Right lobe of liver (tissue), 6 donors: Measurements from ENCODE around the gene VAV2. TPM values are rescaled to one million over a fixed set of nuclear protein-coding genes. Genes with fewer than 3 reads are reported as not detected.

ENCODE experiments used
- ATAC-seq, 4 donors: fragments of 200-7000 bp; cut with Tn5 transposase; one replicate each; pipeline ENCODE4 v1.9.1; 2020; ENCODE audit warnings: mild to moderate bottlenecking in 4 of 4, moderate library complexity in 4 of 4
- DNase-seq, 3 donors: peaks; one replicate each; pipeline ENCODE4 v3.0.0-alpha.2; 2020
- H3K27ac ChIP-seq, 3 donors: fragments of 200-600 bp; one replicate each; pipeline ENCODE4 v1.8.0; 2022
- H3K27me3 ChIP-seq, 2 donors: fragments of 200-600 bp; one replicate each; pipeline ENCODE4 v1.8.0; 2022
- H3K36me3 ChIP-seq, 4 donors: fragments of 200-600 bp; sonication (generic) in 1 of 4; one replicate each; pipeline versions ENCODE4 v1.5.1 to v1.8.0; 2017 to 2022; ENCODE audit warnings: control low read depth in 1 of 4
- H3K4me1 ChIP-seq, 4 donors: fragments of 200-600 bp; sonication (generic) in 1 of 4; one replicate each; pipeline versions ENCODE4 v1.5.1 to v1.8.0; 2017 to 2022; ENCODE audit warnings: control low read depth in 1 of 4
- H3K4me3 ChIP-seq, 3 donors: fragments of 200-600 bp; one replicate each; pipeline ENCODE4 v1.8.0; 2022
- H3K9me3 ChIP-seq, 4 donors: fragments of 200-600 bp; sonication (generic) in 1 of 4; one replicate each; pipeline versions ENCODE4 v1.5.1 to v1.8.0; 2017 to 2022; ENCODE audit warnings: control low read depth in 1 of 4
- CTCF ChIP-seq, 4 donors: fragments of 200-600 bp in 3 of 4; fragments of 450-650 bp in 1 of 4; IDR thresholded peaks; one replicate each; pipeline versions ENCODE4 v1.5.1 to v1.8.0; 2016 to 2022; ENCODE audit warnings: antibody characterized with exemption in 4 of 4, mild to moderate bottlenecking in 2 of 4
- POLR2A ChIP-seq: fragments of 450-650 bp; IDR thresholded peaks from one replicate; pipeline ENCODE4 v1.6.1; 2017; ENCODE audit warnings: antibody characterized with exemption, mild to moderate bottlenecking
- WGBS: methylation state at CpG from one replicate; pipeline ENCODE4 v1.1.6; 2018; ENCODE audit warnings: low coverage, low lambda C conversion rate; ENCODE audit not compliant: insufficient coverage; ENCODE audit errors: missing lambda C conversion rate; 5-methylcytosine and 5-hydroxymethylcytosine counted together
- intact Hi-C, 2 donors: fragments of 100-400 bp; cut with DNase I; formaldehyde crosslinking; loops; one replicate each; pipeline versions ENCODE4 v1.11.2 to v1.14.1; 2022
- total RNA-seq, 6 experiments: library from RNA; depleted of rRNA in 2 of 6; stranded (reverse); fragments of >200 nt in 2 of 6; fragmentation: NEBNext Ultra II Directional in 3 of 6; extraction: Animal tissue kit (Norgen Biotek cat#: 25700) in 3 of 6; gene quantifications; one replicate each; pipeline versions ENCODE4 v1.1.0 to v1.2.4, GENCODE V29; 2016 to 2023
- donor health status: DM: no; HTN: yes; CAD: no.
- donor health status: DM: no; HTN: no; CAD: no.
- donor health status: DM: no; HTN: no; CAD: no.
- donor health status: DM: no; HTN: yes; CAD: no.
- donor health status: DM: no; HTN: yes; CAD: no.

VAV2 gene
- total RNA-seq, 6 experiments from 2014 or later: 30.1 to 44.3 (median 34.9) TPM

- Histone ChIP-seq H3K27me3 (no peaks in the 10 kb centered on the region), H3K27ac (no peak overlapping the region), H3K4me3 (no peak overlapping the region), H3K36me3 (no peaks in the 10 kb centered on the region), H3K4me1 (peaks cover 0 to 7% (median 0%) of the 10 kb centered on the region in 4 donors), H3K9me3 (no peaks in the 10 kb centered on the region)
- WGBS: 66% methylated on average over 8 of the region's 16 CpGs
- TF ChIP-seq CTCF (IDR thresholded peaks at IDR 0.05): no peak
- TF ChIP-seq POLR2A: no peak
- intact Hi-C loops: no loop called here
- DNase-seq (peak in 2 of 3 donors; percentile 38 to 50), ATAC-seq (peak; percentile 4 to 55 (median 42))
These were observed 44.0 kb downstream of the VAV2 start for GRCh38 chr9:133948131-133948530.

GRCh38 chr9:133946840-133947486 is 45.2 kb downstream of the VAV2 start:
- no peak overlapping the region for H3K27ac ChIP-seq
- intact Hi-C loops: no loop called here
- H3K4me1 ChIP-seq: peaks cover 0 to 7% (median 0%) of the 10 kb centered on the region in 4 donors
- no peaks in the 10 kb centered on the region for H3K36me3 ChIP-seq
- TF ChIP-seq CTCF (IDR thresholded peaks at IDR 0.05) (no peak), POLR2A (no peak)
- no peak overlapping the region for H3K4me3 ChIP-seq
- WGBS: 89% methylated on average over 10 of the region's 18 CpGs
- ATAC-seq (no peak), DNase-seq (peak in 1 of 3 donors; percentile 33)
- H3K9me3 ChIP-seq: no peaks in the 10 kb centered on the region
- H3K27me3 ChIP-seq: no peaks in the 10 kb centered on the region

DNA sequence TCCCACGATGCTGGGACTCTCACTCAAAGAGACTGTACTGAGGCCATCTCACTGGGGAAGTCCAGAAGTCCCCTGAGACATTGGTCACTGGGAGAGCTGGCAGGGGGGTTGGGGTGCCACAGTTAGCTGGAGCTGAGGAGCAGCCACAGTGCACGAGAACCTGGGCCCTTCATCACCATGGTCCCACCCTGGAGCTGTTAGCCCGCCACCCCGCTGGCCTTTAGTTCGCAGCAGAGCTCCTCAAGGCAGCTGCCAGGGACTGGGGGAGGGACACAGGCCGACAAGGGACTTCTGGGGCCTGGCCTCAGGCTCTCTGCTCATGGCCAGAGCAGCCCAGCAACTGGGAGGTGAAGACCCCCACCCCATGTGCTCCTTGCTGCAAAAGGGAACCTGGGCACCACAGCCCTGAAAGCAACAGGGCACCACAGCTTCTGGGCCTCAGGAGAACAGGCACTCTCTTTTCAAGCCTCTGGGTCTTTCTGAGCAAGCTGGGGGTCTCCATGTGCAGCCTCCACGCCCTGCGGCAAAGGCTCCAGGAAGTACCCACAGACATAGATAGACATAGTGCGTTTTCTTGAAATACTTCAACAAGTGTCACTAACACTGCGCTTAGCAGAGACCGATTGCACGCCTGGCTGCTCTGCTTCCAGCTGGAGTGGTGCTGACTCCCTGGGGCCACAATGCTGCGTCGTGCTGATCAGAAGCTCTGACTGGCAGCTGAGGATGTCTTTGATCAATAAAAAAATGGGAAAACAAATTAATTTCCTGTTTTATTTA is 46.0 kb downstream of the VAV2 start:
- ATAC-seq: no peak
- no peaks in the 10 kb centered on the region for H3K9me3 ChIP-seq
- TF ChIP-seq CTCF (IDR thresholded peaks at IDR 0.05) (no peak), POLR2A (no peak)
- H3K27ac ChIP-seq: no peak overlapping the region
- H3K4me1 ChIP-seq: peaks cover 0 to 2% (median 0%) of the 10 kb centered on the region in 4 donors
- no peaks in the 10 kb centered on the region for H3K36me3 ChIP-seq
- H3K4me3 ChIP-seq: no peak overlapping the region
- 83% methylated on average over 9 of the region's 14 CpGs for WGBS
- DNase-seq: peak in 2 of 3 donors; percentile 18 to 21
- intact Hi-C loops: no loop called here
- no peaks in the 10 kb centered on the region for H3K27me3 ChIP-seq

DNA sequence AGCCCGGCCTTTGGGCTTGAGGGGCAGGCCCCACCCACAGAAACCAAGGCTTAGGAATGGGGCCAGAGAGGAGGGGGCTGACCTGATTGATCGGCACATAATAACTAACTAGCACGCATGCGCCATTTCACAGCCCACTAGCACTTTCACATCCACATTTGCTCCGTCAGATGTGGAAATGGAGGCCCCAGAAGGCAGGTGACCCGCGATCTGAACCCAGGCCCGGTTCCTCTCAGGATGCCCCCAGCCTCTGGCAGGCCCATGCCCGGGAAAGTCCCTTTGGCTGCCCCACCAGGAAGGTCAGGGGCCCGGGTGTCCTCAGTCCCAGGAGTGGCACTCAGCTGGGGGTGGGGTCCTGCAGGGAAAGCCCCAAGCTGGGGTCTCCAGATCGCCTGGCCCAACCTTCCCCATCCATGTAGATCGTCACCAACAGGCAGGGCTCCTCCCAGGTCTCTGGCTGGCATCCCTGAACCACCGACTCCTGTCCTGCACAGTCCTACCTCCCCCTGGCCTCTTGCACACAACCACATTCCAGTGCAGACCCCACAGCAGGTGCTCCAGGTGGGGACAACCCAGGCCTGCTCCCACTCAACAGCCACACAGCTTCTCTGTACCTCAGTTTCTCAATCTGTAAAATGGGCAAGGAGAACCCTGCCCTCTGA is 46.7 kb downstream of the VAV2 start:
- H3K4me3 ChIP-seq: no peak overlapping the region
- ATAC-seq: peak in 2 of 4 donors; percentile 27 to 33

More for the DNA sequence above, 46.7 kb downstream of the VAV2 start:
- intact Hi-C loops: no loop called here
- Histone ChIP-seq H3K9me3 (no peaks in the 10 kb centered on the region), H3K36me3 (no peaks in the 10 kb centered on the region), H3K4me1 (no peaks in the 10 kb centered on the region), H3K27me3 (no peaks in the 10 kb centered on the region), H3K27ac (no peak overlapping the region)
- TF ChIP-seq CTCF (IDR thresholded peaks at IDR 0.05) (no peak), POLR2A (no peak)
- DNase-seq: peak in 2 of 3 donors; percentile 28 to 51
- 57% methylated on average over 5 of the region's 13 CpGs for WGBS
